ENCODE data around the gene UGCG. TPM values are rescaled to one million over a fixed set of nuclear protein-coding genes. Genes with fewer than 3 reads are reported as not detected.
"Not testable (repeated sequence)": the region's sequence is repeated elsewhere in the genome, so short reads cannot be mapped to it uniquely, and the experiment has no call there.

UGCG gene
- total and polyA plus RNA-seq, 2 experiments from 2014 or later = 73.1 to 148 TPM

DNA sequence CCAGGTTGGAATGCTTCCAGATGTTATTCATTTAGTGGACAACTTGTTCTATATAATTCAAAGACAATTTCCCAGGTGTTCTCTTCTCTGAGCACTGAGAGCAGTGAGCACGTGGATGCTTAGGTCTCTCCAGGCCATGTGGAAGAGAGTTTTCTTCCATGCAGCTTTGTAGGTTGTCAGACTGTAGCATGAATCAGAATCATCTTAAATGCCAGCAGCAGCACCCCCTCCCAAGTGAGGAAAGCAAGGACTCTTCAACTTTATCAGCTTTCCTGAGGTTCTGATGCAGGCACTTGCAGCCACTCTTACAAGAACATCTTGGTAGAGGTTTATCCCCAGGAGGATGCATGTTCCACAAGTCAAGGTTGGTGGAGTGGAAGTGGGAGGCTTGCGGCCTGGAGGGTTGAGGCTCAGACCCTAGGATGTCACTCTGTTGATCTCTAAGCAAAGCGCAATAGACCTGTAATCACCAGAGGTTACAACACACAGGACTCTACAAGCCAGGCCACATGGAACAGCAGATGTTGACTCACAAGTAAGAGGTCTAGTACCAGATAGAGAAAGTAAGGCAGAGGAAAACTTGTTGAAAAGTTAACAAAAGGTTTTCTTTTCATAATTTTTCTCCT, 47.7 kb downstream of the UGCG start:
- in situ Hi-C loops (cut with MboI) = no loop called here
- H3K36me3 ChIP-seq (ENCODE audit: low read depth) = no peaks in the 10 kb centered on the region
- H2AFZ ChIP-seq = no peak overlapping the region
- no peaks in the 10 kb centered on the region for H3K27me3 ChIP-seq (replicated peaks; ENCODE audit: insufficient read depth)
- TF ChIP-seq EZH2 (IDR thresholded peaks at IDR 0.05; ENCODE audit: insufficient read depth, poor library complexity, severe bottlenecking) (no peak), EZH2phosphoT487 (IDR thresholded peaks at IDR 0.05; ENCODE audit: insufficient read depth, low read depth) (no peak)
- no peaks in the 10 kb centered on the region for H3K9me2 ChIP-seq (ENCODE audit: insufficient read depth)
- H4K20me1 ChIP-seq (ENCODE audit: insufficient read depth) = no peaks in the 10 kb centered on the region
- 52 to 63% methylated on average over 3 of the region's 3 CpGs for WGBS, 2 experiments (ENCODE audit: low coverage in 1 of 2, low lambda C conversion rate in 2 of 2, missing lambda C conversion rate in 2 of 2)
- no peaks in the 10 kb centered on the region for H3K79me2 ChIP-seq (ENCODE audit: insufficient read depth)
- peaks cover 64% of the 10 kb centered on the region for H3F3A ChIP-seq (ENCODE audit: insufficient read depth)
- H3K9me3 ChIP-seq (ENCODE audit: low read depth) = no peaks in the 10 kb centered on the region
- DNase-seq = peak; percentile 74
- H3K27ac ChIP-seq = peak overlapping the region; percentile 70
- H3K9ac ChIP-seq = peak overlapping the region; percentile 42; the same call in 1 of the 2 replicates
- H3K4me1 ChIP-seq (ENCODE audit: insufficient read depth) = peaks cover 41% of the 10 kb centered on the region
- no peak overlapping the region for H3K4me2 ChIP-seq (ENCODE audit: unreplicated experiment)
- no peak overlapping the region for H3K4me3 ChIP-seq

DNA sequence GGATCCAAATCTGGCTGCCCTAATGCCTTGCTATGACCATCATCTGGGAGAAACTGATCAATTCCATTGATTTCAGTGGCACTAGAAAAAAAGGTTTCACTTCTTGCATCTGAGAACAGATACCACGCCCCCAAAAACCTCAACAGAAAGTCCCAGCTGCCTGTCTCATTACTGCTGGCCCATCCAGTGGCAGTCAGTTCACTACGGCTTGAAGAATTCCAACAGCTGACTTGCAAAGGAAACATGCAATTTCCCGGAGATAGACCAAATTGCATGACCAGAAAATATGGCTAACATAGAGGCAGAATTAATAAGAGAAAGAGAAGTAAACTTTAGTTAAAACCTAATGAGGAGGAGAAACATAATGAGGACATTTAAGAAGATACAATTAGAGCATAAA, 48.6 kb downstream of the UGCG start:
- H4K20me1 ChIP-seq (ENCODE audit: insufficient read depth) = no peaks in the 10 kb centered on the region
- in situ Hi-C loops (cut with MboI) = no loop called here
- H3K9ac ChIP-seq = peak overlapping the region; percentile 42
- peak overlapping the region; percentile 32 for H3K4me2 ChIP-seq (ENCODE audit: unreplicated experiment)
- peaks cover 63% of the 10 kb centered on the region for H3F3A ChIP-seq (ENCODE audit: insufficient read depth)
- H3K27ac ChIP-seq = peak overlapping the region; percentile 70
- DNase-seq = peak; percentile 69
- no peaks in the 10 kb centered on the region for H3K36me3 ChIP-seq (ENCODE audit: low read depth)
- no peaks in the 10 kb centered on the region for H3K27me3 ChIP-seq (replicated peaks; ENCODE audit: insufficient read depth)
- H2AFZ ChIP-seq = no peak overlapping the region
- no peak for TF ChIP-seq EZH2phosphoT487 (IDR thresholded peaks at IDR 0.05; ENCODE audit: insufficient read depth, low read depth)
- no peak for TF ChIP-seq EZH2 (IDR thresholded peaks at IDR 0.05; ENCODE audit: insufficient read depth, poor library complexity, severe bottlenecking)
- 47% methylated on average over 3 of the region's 3 CpGs for WGBS, 2 experiments (ENCODE audit: low coverage in 1 of 2, low lambda C conversion rate in 2 of 2, missing lambda C conversion rate in 2 of 2)
- H3K4me1 ChIP-seq (ENCODE audit: insufficient read depth) = peaks cover 43% of the 10 kb centered on the region
- no peak overlapping the region for H3K4me3 ChIP-seq
- H3K9me3 ChIP-seq (ENCODE audit: low read depth) = no peaks in the 10 kb centered on the region
- no peaks in the 10 kb centered on the region for H3K9me2 ChIP-seq (ENCODE audit: insufficient read depth)
- H3K79me2 ChIP-seq (ENCODE audit: insufficient read depth) = no peaks in the 10 kb centered on the region

DNA sequence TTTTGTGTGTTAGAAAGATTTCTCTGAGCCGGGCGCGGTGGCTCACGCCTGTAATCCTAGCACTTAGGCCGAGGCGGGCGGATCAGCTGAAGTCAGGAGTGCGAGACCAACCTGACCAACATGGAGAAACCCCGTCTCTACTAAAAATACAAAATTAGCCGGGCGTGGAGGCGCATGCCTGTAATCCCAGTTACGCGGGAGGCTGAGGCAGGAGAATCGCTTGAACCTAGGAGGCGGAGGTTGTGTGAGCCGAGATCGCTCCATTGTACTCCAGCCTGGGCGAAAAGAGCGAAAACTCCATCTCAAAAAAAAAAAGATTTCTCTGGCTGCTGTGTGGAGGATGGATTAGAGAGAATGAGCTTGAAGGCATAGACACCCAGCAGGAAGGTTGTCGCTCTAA, 51.5 kb downstream of the UGCG start:
- H3K27me3 ChIP-seq (replicated peaks; ENCODE audit: insufficient read depth); H3K9me2 ChIP-seq (ENCODE audit: insufficient read depth); in situ Hi-C loops (cut with MboI); H3K9me3 ChIP-seq (ENCODE audit: low read depth); H2AFZ ChIP-seq; H3K79me2 ChIP-seq (ENCODE audit: insufficient read depth); H4K20me1 ChIP-seq (ENCODE audit: insufficient read depth); DNase-seq; H3K27ac ChIP-seq; H3K4me2 ChIP-seq (ENCODE audit: unreplicated experiment); H3K4me3 ChIP-seq; H3K36me3 ChIP-seq (ENCODE audit: low read depth); H3K9ac ChIP-seq: not testable (repeated sequence)
- H3F3A ChIP-seq (ENCODE audit: insufficient read depth) = peaks cover 53% of the 10 kb centered on the region
- 98% methylated on average over 20 to 21 of the region's 21 CpGs for WGBS, 2 experiments (ENCODE audit: low coverage in 1 of 2, low lambda C conversion rate in 2 of 2, missing lambda C conversion rate in 2 of 2)
- peaks cover 50% of the 10 kb centered on the region for H3K4me1 ChIP-seq (ENCODE audit: insufficient read depth)

DNA sequence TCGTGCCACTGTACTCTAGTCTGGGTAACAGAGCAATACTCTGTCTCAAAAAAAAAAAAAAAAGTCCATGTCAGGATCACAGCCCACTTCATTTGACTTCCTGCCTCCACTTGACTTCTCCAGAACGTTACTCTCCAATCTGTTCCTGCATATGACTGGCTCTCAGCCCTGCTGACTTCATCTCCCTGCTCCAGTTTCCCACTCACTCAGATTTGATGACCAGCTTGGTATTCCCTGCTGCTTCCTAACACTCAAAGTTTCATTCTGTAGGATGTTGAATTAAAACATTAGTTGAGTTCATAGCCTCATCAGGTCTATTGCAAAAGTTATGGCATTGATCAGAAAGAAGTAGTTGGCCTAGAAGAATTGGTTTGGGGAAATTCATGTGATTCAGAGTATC, 52.3 kb downstream of the UGCG start:
- no peaks in the 10 kb centered on the region for H3K9me3 ChIP-seq (ENCODE audit: low read depth)
- H3K4me2 ChIP-seq (ENCODE audit: unreplicated experiment) = no peak overlapping the region
- peaks cover 45% of the 10 kb centered on the region for H3K4me1 ChIP-seq (ENCODE audit: insufficient read depth)
- no peaks in the 10 kb centered on the region for H3K79me2 ChIP-seq (ENCODE audit: insufficient read depth)
- no peaks in the 10 kb centered on the region for H3K27me3 ChIP-seq (replicated peaks; ENCODE audit: insufficient read depth)
- no peaks in the 10 kb centered on the region for H3K36me3 ChIP-seq (ENCODE audit: low read depth)
- H3F3A ChIP-seq (ENCODE audit: insufficient read depth) = peaks cover 47% of the 10 kb centered on the region
- H3K9me2 ChIP-seq (ENCODE audit: insufficient read depth) = no peaks in the 10 kb centered on the region
- H3K4me3 ChIP-seq = no peak overlapping the region
- in situ Hi-C loops (cut with MboI) = no loop called here
- 48 to 54% methylated on average over 2 of the region's 2 CpGs for WGBS, 2 experiments (ENCODE audit: low coverage in 1 of 2, low lambda C conversion rate in 2 of 2, missing lambda C conversion rate in 2 of 2)
- peak overlapping the region; percentile 63 for H3K27ac ChIP-seq
- TF ChIP-seq EZH2phosphoT487 (IDR thresholded peaks at IDR 0.05; ENCODE audit: insufficient read depth, low read depth) = no peak
- no peak for TF ChIP-seq EZH2 (IDR thresholded peaks at IDR 0.05; ENCODE audit: insufficient read depth, poor library complexity, severe bottlenecking)
- H3K9ac ChIP-seq = no peak overlapping the region
- no peaks in the 10 kb centered on the region for H4K20me1 ChIP-seq (ENCODE audit: insufficient read depth)
- peak overlapping the region; percentile 23; the same call in 1 of the 2 replicates for H2AFZ ChIP-seq
- DNase-seq = peak; percentile 49

DNA sequence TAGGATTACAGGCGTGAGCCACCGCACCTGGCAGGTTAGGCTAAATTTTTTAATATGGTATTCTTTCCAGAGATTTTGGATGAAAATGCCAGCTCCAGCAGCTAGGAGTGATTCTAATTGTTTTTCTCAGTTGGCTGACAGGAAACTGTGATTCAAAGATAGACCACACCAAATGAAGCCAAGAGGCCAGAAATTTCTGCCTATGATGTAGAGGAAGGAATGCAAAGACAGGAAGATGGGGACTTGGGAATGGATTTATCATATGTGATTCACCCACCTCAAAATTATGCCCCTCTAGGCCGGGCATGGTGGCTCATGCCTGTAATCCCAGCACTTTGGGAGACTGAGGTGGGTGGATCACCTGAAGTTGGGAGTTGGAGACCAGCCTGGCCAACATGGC, 53.3 kb downstream of the UGCG start:
- in situ Hi-C loops (cut with MboI) = no loop called here
- peaks cover 36% of the 10 kb centered on the region for H3K4me1 ChIP-seq (ENCODE audit: insufficient read depth)
- peak; percentile 80 for DNase-seq
- H3K9me3 ChIP-seq (ENCODE audit: low read depth) = no peaks in the 10 kb centered on the region
- H3K9me2 ChIP-seq (ENCODE audit: insufficient read depth) = no peaks in the 10 kb centered on the region
- WGBS, 2 experiments (ENCODE audit: low coverage in 1 of 2, low lambda C conversion rate in 2 of 2, missing lambda C conversion rate in 2 of 2) = 64 to 66% methylated on average over 3 of the region's 3 CpGs
- no peaks in the 10 kb centered on the region for H4K20me1 ChIP-seq (ENCODE audit: insufficient read depth)
- peak overlapping the region; percentile 63 for H3K27ac ChIP-seq
- no peaks in the 10 kb centered on the region for H3K79me2 ChIP-seq (ENCODE audit: insufficient read depth)
- peak overlapping the region; percentile 26 for H3K4me2 ChIP-seq (ENCODE audit: unreplicated experiment)
- H2AFZ ChIP-seq = no peak overlapping the region
- H3F3A ChIP-seq (ENCODE audit: insufficient read depth) = peaks cover 37% of the 10 kb centered on the region
- H3K4me3 ChIP-seq = no peak overlapping the region
- H3K36me3 ChIP-seq (ENCODE audit: low read depth) = no peaks in the 10 kb centered on the region
- H3K9ac ChIP-seq = no peak overlapping the region
- TF ChIP-seq EZH2phosphoT487 (IDR thresholded peaks at IDR 0.05; ENCODE audit: insufficient read depth, low read depth) (no peak), EZH2 (IDR thresholded peaks at IDR 0.05; ENCODE audit: insufficient read depth, poor library complexity, severe bottlenecking) (no peak)
- no peaks in the 10 kb centered on the region for H3K27me3 ChIP-seq (replicated peaks; ENCODE audit: insufficient read depth)
